HepG2 (cell line): ENCODE data around the gene SCYL1. TPM values are rescaled to one million over a fixed set of nuclear protein-coding genes. Genes with fewer than 3 reads are reported as not detected.

Experiments
- GPN1 ChIP-seq: sonication (generic); formaldehyde crosslinking; IDR thresholded peaks from 2 replicates; pipeline ENCODE4 v1.5.1; 2020; ENCODE audit warnings: missing genetic modification reagents, borderline replicate concordance
- KDM3A ChIP-seq: IDR thresholded peaks from 2 replicates; pipeline ENCODE4 v1.6.1; 2018; ENCODE audit warnings: low read depth, missing compliant biosample characterization
- PCBP1 ChIP-seq: fragments of 200-400 bp; formaldehyde crosslinking; IDR thresholded peaks from 2 replicates; pipeline ENCODE4 v1.6.1; 2017; ENCODE audit warnings: mild to moderate bottlenecking, low read depth, low read length, borderline replicate concordance
- SALL2 ChIP-seq: sonication (generic); formaldehyde crosslinking; IDR thresholded peaks from 2 replicates; pipeline ENCODE4 v1.8.1; 2023; ENCODE audit warnings: mild to moderate bottlenecking, missing genetic modification reagents, inconsistent platforms
- TBX2 ChIP-seq: sonication (generic); formaldehyde crosslinking; IDR thresholded peaks from 2 replicates; pipeline ENCODE4 v1.5.0; 2020; ENCODE audit warnings: missing genetic modification reagents, mild to moderate bottlenecking, borderline replicate concordance
- XRCC5 ChIP-seq: fragments of 200-400 bp; formaldehyde crosslinking; optimal IDR thresholded peaks from 2 replicates; pipeline ENCODE3; 2017; ENCODE audit warnings: mild to moderate bottlenecking, low read length
- ZBTB7A ChIP-seq: sonication (generic); formaldehyde crosslinking; IDR thresholded peaks from 2 replicates; pipeline ENCODE4 v1.8.0; 2022; ENCODE audit warnings: mild to moderate bottlenecking, missing genetic modification reagents
- ZNF546 ChIP-seq: sonication (generic); formaldehyde crosslinking; conservative IDR thresholded peaks from 2 replicates; pipeline ENCODE4 v1.8.1; 2023; ENCODE audit warnings: mild to moderate bottlenecking, missing genetic modification reagents
- ZNF788 ChIP-seq: sonication (generic); formaldehyde crosslinking; IDR thresholded peaks from 2 replicates; pipeline ENCODE4 v1.5.0; 2020; ENCODE audit warnings: mild to moderate bottlenecking, missing genetic modification reagents, borderline replicate concordance
- polyA plus RNA-seq, 8 experiments: library from polyadenylated mRNA; depleted of rRNA in 3 of 8; stranded (reverse) in 7 of 8; unstranded in 1 of 8; fragments of >200 nt; fragmentation: Illumina TruSeq in 4 of 8; extraction: Trizol in 4 of 8; gene quantifications; 2 replicates each; pipeline versions ENCODE4 v1.2.1 to v1.2.3, GENCODE V29; 2011 to 2016; ENCODE audit warnings: low read depth in 4 of 8, missing spikeins in 1 of 8, mixed read lengths in 1 of 8; ENCODE audit not compliant: insufficient read depth in 1 of 8
- total RNA-seq, 5 experiments: library from RNA; depleted of rRNA; stranded (reverse); fragments of >200 nt; fragmentation: Illumina TruSeq; extraction: Trizol; gene quantifications; 2 replicates each; pipeline ENCODE4 v1.2.3, GENCODE V29; 2016; ENCODE audit warnings: low read depth in 1 of 5
- TF ChIP-seq, protein P1 (sequence below): fragments of 450-650 bp; IDR thresholded peaks from 2 replicates; pipeline ENCODE4 v1.6.1; 2017; ENCODE audit warnings: mild to moderate bottlenecking
- TF ChIP-seq, protein P2 (sequence below): sonication (generic); formaldehyde crosslinking; IDR thresholded peaks from 2 replicates; pipeline ENCODE4 v1.9.0; 2022; ENCODE audit warnings: missing genetic modification reagents, mild to moderate bottlenecking, borderline replicate concordance
- TF ChIP-seq, protein P3 (sequence below): sonication (generic); formaldehyde crosslinking; IDR thresholded peaks from 2 replicates; pipeline ENCODE4 v1.4.0; 2020; ENCODE audit warnings: missing genetic modification reagents
- TF ChIP-seq, protein P4 (sequence below): sonication (generic); formaldehyde crosslinking; conservative IDR thresholded peaks from 2 replicates; pipeline ENCODE4 v1.4.0; 2020; ENCODE audit warnings: missing genetic modification reagents
- TF ChIP-seq, protein P5 (sequence below): sonication (generic); formaldehyde crosslinking; IDR thresholded peaks from 2 replicates; pipeline ENCODE4 v1.4.0; 2020; ENCODE audit warnings: missing genetic modification reagents
- TF ChIP-seq, protein P6 (sequence below): sonication (generic); formaldehyde crosslinking; IDR thresholded peaks from 2 replicates; pipeline ENCODE4 v1.5.0; 2020; ENCODE audit warnings: mild to moderate bottlenecking, missing genetic modification reagents

Gene SCYL1
- total and polyA plus RNA-seq, 2 of the 13 experiments (the other 11 are each of a cell fraction or from before 2014, with no cell fraction given) = 65.9 to 103 TPM

DNA sequence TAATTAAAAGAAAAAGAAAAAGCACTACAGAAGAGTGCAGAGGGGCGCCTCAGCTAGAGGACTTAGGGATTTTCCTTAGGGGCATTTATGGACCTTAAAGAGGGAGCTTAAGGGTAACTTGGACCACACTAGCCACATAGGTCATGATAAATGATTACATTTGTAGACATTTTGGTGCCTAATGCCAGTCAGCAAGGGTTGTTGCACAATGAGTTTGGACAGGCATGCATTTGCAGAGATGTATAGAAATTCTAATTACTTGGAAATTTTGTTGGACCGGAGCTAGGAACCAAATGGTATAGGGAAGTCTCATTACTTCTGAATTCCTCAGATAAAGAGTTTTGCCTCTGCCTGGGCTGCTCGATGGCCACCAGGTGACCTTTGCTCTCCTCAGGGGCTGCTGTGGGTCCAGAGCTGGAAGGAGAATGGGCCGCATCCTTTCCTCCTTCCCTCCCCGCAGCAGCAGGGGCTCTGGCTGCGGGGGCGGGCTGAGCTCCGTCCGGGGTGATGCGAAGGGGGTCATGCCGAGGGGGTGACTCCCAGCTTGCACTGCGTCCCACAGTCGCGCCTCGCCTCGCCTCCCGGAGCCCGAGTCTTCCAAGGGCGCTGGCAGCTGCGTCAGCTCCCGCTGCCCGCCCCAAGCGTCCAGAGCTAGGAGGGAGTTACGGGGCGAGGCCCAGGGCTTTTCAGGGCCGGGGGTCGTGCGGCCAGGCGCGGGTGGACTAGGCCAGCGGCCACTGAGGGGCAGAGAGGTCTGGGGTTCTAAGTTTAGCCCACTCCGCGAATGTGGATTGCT lies 46.3 kb upstream of the SCYL1 start (continued):
- TF ChIP-seq, protein P1, sequence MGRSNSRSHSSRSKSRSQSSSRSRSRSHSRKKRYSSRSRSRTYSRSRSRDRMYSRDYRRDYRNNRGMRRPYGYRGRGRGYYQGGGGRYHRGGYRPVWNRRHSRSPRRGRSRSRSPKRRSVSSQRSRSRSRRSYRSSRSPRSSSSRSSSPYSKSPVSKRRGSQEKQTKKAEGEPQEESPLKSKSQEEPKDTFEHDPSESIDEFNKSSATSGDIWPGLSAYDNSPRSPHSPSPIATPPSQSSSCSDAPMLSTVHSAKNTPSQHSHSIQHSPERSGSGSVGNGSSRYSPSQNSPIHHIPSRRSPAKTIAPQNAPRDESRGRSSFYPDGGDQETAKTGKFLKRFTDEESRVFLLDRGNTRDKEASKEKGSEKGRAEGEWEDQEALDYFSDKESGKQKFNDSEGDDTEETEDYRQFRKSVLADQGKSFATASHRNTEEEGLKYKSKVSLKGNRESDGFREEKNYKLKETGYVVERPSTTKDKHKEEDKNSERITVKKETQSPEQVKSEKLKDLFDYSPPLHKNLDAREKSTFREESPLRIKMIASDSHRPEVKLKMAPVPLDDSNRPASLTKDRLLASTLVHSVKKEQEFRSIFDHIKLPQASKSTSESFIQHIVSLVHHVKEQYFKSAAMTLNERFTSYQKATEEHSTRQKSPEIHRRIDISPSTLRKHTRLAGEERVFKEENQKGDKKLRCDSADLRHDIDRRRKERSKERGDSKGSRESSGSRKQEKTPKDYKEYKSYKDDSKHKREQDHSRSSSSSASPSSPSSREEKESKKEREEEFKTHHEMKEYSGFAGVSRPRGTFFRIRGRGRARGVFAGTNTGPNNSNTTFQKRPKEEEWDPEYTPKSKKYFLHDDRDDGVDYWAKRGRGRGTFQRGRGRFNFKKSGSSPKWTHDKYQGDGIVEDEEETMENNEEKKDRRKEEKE = no peak
- TF ChIP-seq PCBP1 (no peak), XRCC5 (peak; percentile 57), ZNF788 (CRISPR knock-in tag) (no peak), TBX2 (CRISPR knock-in tag) (0 out of 2 replicates have a peak, but pooled peaks have one; percentile 17), GPN1 (no peak), KDM3A (0 out of 2 replicates have a peak, but pooled peaks have one; percentile 19), SALL2 (CRISPR knock-in tag) (peak; percentile 43; the same call in 1 of the 2 replicates), ZNF546 (0 out of 2 replicates have a peak, but pooled peaks have one; percentile 23), ZBTB7A (CRISPR knock-in tag) (no peak)
- TF ChIP-seq, protein P2, sequence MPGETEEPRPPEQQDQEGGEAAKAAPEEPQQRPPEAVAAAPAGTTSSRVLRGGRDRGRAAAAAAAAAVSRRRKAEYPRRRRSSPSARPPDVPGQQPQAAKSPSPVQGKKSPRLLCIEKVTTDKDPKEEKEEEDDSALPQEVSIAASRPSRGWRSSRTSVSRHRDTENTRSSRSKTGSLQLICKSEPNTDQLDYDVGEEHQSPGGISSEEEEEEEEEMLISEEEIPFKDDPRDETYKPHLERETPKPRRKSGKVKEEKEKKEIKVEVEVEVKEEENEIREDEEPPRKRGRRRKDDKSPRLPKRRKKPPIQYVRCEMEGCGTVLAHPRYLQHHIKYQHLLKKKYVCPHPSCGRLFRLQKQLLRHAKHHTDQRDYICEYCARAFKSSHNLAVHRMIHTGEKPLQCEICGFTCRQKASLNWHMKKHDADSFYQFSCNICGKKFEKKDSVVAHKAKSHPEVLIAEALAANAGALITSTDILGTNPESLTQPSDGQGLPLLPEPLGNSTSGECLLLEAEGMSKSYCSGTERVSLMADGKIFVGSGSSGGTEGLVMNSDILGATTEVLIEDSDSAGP (CRISPR knock-in tag) = peak; percentile 45; the same call in 1 of the 2 replicates
- TF ChIP-seq, protein P3, sequence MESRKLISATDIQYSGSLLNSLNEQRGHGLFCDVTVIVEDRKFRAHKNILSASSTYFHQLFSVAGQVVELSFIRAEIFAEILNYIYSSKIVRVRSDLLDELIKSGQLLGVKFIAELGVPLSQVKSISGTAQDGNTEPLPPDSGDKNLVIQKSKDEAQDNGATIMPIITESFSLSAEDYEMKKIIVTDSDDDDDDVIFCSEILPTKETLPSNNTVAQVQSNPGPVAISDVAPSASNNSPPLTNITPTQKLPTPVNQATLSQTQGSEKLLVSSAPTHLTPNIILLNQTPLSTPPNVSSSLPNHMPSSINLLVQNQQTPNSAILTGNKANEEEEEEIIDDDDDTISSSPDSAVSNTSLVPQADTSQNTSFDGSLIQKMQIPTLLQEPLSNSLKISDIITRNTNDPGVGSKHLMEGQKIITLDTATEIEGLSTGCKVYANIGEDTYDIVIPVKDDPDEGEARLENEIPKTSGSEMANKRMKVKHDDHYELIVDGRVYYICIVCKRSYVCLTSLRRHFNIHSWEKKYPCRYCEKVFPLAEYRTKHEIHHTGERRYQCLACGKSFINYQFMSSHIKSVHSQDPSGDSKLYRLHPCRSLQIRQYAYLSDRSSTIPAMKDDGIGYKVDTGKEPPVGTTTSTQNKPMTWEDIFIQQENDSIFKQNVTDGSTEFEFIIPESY (CRISPR knock-in tag) = peak; percentile 55; the same call in 1 of the 2 replicates
- TF ChIP-seq, protein P4, sequence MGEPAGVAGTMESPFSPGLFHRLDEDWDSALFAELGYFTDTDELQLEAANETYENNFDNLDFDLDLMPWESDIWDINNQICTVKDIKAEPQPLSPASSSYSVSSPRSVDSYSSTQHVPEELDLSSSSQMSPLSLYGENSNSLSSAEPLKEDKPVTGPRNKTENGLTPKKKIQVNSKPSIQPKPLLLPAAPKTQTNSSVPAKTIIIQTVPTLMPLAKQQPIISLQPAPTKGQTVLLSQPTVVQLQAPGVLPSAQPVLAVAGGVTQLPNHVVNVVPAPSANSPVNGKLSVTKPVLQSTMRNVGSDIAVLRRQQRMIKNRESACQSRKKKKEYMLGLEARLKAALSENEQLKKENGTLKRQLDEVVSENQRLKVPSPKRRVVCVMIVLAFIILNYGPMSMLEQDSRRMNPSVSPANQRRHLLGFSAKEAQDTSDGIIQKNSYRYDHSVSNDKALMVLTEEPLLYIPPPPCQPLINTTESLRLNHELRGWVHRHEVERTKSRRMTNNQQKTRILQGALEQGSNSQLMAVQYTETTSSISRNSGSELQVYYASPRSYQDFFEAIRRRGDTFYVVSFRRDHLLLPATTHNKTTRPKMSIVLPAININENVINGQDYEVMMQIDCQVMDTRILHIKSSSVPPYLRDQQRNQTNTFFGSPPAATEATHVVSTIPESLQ = no peak
- TF ChIP-seq, protein P5, sequence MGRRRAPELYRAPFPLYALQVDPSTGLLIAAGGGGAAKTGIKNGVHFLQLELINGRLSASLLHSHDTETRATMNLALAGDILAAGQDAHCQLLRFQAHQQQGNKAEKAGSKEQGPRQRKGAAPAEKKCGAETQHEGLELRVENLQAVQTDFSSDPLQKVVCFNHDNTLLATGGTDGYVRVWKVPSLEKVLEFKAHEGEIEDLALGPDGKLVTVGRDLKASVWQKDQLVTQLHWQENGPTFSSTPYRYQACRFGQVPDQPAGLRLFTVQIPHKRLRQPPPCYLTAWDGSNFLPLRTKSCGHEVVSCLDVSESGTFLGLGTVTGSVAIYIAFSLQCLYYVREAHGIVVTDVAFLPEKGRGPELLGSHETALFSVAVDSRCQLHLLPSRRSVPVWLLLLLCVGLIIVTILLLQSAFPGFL = no peak
- TF ChIP-seq, protein P6, sequence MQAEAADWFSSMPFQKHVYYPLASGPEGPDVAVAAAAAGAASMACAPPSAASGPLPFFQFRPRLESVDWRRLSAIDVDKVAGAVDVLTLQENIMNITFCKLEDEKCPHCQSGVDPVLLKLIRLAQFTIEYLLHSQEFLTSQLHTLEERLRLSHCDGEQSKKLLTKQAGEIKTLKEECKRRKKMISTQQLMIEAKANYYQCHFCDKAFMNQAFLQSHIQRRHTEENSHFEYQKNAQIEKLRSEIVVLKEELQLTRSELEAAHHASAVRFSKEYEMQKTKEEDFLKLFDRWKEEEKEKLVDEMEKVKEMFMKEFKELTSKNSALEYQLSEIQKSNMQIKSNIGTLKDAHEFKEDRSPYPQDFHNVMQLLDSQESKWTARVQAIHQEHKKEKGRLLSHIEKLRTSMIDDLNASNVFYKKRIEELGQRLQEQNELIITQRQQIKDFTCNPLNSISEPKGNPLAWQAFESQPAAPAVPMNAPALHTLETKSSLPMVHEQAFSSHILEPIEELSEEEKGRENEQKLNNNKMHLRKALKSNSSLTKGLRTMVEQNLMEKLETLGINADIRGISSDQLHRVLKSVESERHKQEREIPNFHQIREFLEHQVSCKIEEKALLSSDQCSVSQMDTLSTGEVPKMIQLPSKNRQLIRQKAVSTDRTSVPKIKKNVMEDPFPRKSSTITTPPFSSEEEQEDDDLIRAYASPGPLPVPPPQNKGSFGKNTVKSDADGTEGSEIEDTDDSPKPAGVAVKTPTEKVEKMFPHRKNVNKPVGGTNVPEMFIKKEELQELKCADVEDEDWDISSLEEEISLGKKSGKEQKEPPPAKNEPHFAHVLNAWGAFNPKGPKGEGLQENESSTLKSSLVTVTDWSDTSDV (CRISPR knock-in tag) = no peak
